Sigmoid colon (tissue), 7 donors: ENCODE measurements around the gene HOXA2. TPM values are rescaled to one million over a fixed set of nuclear protein-coding genes. Genes with fewer than 3 reads are reported as not detected.

Source experiments
- DNase-seq: peaks from one replicate; pipeline ENCODE4 v3.0.0-alpha.2; 2019
- H3K27ac ChIP-seq, 4 donors: fragments of 200-600 bp; sonication (generic); one replicate each; pipeline ENCODE4 v1.5.1; 2016 to 2019; ENCODE audit warnings: mild to moderate bottlenecking in 1 of 4
- H3K27me3 ChIP-seq, 3 donors: fragments of 200-600 bp; sonication (generic); one replicate each; pipeline ENCODE4 v1.5.1; 2019; ENCODE audit warnings: mild to moderate bottlenecking in 1 of 3
- H3K36me3 ChIP-seq, 4 donors: fragments of 200-600 bp; sonication (generic); one replicate each; pipeline ENCODE4 v1.5.1; 2016 to 2019
- H3K4me1 ChIP-seq, 4 donors: fragments of 200-600 bp; sonication (generic); one replicate each; pipeline ENCODE4 v1.5.1; 2017 to 2019
- H3K4me3 ChIP-seq, 4 donors: fragments of 200-600 bp; sonication (generic); one replicate each; pipeline ENCODE4 v1.5.1; 2017 to 2019; ENCODE audit warnings: mild to moderate bottlenecking in 2 of 4, moderate library complexity in 1 of 4
- H3K9me3 ChIP-seq, 4 donors: fragments of 200-600 bp in 3 of 4; sonication (generic) in 3 of 4; one replicate each; pipeline versions ENCODE4 v1.5.1 to v1.6.1; 2013 to 2019
- EP300 ChIP-seq, 4 donors: sonication (generic); formaldehyde crosslinking; IDR thresholded peaks; one replicate each; pipeline ENCODE4 v1.6.1; 2017; ENCODE audit warnings: antibody characterized with exemption in 4 of 4
- POLR2A ChIP-seq, 2 donors: fragments of 450-650 bp; IDR thresholded peaks; one replicate each; pipeline ENCODE4 v1.6.1; 2016; ENCODE audit warnings: antibody characterized with exemption in 2 of 2, mild to moderate bottlenecking in 2 of 2, moderate library complexity in 2 of 2
- POLR2AphosphoS5 ChIP-seq, 4 donors: sonication (generic); formaldehyde crosslinking; IDR thresholded peaks; one replicate each; pipeline ENCODE4 v1.6.1; 2017; ENCODE audit warnings: antibody characterized with exemption in 4 of 4
- WGBS, 2 donors: extraction: QIAGEN DNeasy Blood & Tissue Kit; methylation state at CpG; one replicate each; pipeline ENCODE4 v1.1.7; 2013; 5-methylcytosine and 5-hydroxymethylcytosine counted together
- intact Hi-C: fragments of 100-400 bp; cut with DNase I; formaldehyde crosslinking; loops from one replicate; pipeline ENCODE4 v1.15.1; 2023
- polyA plus RNA-seq, 3 donors: library from polyadenylated mRNA; stranded (reverse); fragments of 200-250 nt; gene quantifications; one replicate each; pipeline ENCODE4 v1.2.3, GENCODE V29; 2013
- total RNA-seq, 4 donors: library from RNA; depleted of rRNA; stranded (reverse); fragments of >200 nt; gene quantifications; one replicate each; pipeline ENCODE4 v1.1.0, GENCODE V29; 2016
- TF ChIP-seq, protein P1 (sequence below), 4 experiments: fragments of 450-650 bp in 3 of 4; fragments of 200-600 bp in 1 of 4; IDR thresholded peaks; one replicate each; pipeline ENCODE4 v1.5.1; 2016 to 2019; ENCODE audit warnings: antibody characterized with exemption in 4 of 4, mild to moderate bottlenecking in 3 of 4, moderate library complexity in 2 of 4
- donor health status: healthy with polysubstance abuse.
- donor health status: Bipolar disorder and iron deficiency.
- donor health status: healthy.

Gene HOXA2
- total and polyA plus RNA-seq, 7 donors = 0.60 to 4.3 (median 1.9) TPM

DNA sequence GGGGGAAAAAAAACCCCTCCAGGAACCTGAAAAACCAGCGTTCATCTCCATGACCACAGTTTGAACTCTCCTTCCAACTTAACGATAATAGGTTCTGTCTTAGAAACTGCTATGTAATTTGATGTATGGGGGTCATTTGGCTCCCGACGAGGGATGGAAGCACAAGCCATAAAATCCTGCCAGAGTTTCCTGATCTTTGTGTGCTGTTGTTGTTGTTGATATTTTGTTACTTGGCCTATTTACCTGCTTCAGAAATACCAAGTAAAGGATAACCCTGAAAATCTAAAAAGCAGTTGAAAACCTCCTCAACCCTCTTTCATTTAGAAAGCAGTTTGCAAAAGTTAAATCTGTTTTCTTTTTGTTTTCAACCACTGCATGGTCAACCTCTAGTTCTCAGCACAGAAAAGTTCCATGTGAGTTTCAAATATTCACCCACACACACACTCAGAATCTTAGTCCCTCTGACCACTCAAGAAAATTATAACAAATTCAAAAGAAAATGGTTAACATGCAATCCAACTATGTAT, 9.3 kb upstream of the HOXA2 start:
- WGBS, 2 donors = 9 to 54% methylated on average over 4 of the region's 4 CpGs
- TF ChIP-seq POLR2AphosphoS5 (IDR thresholded peaks at IDR 0.05) (no peak), EP300 (IDR thresholded peaks at IDR 0.05) (no peak), POLR2A (IDR thresholded peaks at IDR 0.05) (no peak)
- TF ChIP-seq, protein P1, sequence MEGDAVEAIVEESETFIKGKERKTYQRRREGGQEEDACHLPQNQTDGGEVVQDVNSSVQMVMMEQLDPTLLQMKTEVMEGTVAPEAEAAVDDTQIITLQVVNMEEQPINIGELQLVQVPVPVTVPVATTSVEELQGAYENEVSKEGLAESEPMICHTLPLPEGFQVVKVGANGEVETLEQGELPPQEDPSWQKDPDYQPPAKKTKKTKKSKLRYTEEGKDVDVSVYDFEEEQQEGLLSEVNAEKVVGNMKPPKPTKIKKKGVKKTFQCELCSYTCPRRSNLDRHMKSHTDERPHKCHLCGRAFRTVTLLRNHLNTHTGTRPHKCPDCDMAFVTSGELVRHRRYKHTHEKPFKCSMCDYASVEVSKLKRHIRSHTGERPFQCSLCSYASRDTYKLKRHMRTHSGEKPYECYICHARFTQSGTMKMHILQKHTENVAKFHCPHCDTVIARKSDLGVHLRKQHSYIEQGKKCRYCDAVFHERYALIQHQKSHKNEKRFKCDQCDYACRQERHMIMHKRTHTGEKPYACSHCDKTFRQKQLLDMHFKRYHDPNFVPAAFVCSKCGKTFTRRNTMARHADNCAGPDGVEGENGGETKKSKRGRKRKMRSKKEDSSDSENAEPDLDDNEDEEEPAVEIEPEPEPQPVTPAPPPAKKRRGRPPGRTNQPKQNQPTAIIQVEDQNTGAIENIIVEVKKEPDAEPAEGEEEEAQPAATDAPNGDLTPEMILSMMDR (IDR thresholded peaks at IDR 0.05) = no peak
- Histone ChIP-seq H3K9me3 (no peaks in the 10 kb centered on the region), H3K4me1 (peaks cover 0 to 77% (median 71%) of the 10 kb centered on the region in 4 donors), H3K27ac (peak overlapping the region; percentile 93 to 99 (median 94)), H3K4me3 (no peak overlapping the region), H3K27me3 (no peaks in the 10 kb centered on the region), H3K36me3 (no peaks in the 10 kb centered on the region)
- no peak for DNase-seq
- intact Hi-C loops = no loop called here

DNA sequence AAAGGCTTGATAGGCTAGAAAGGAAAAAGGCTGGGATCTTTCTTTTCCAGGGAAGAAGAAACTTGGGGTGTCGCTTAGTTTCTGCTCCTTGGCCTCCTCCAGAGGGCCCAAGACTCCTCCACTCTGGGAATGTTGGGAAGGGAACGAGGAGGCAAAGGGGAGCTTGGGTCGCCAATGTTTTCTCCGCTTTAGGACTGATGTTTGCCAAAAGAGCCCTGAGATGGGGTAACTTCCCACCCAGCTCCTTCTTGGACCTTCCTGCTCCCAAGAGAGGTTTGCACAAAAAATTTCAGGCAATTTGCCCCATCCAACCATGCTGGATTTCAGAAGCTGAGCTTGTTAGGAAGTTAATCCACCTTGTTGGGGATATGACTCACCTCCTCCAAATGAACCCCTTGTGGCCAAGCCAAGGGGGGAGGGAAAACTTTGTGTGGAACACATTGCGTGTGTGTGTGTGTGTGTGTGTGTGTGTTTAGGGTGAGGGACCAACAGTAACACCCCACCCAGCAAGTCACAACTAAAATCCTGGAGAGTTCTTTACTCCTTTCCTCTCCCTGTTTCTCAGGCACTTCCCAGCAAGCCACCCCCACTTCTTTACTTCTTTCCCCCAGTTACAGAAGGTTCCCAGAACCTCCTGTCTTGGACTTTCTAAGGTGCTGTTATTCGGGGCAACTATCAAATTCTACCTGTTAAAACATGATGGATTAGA, 8.7 kb upstream of the HOXA2 start:
- H3K27me3 ChIP-seq = no peaks in the 10 kb centered on the region
- TF ChIP-seq POLR2A (IDR thresholded peaks at IDR 0.05) (no peak), POLR2AphosphoS5 (IDR thresholded peaks at IDR 0.05) (peak in 1 of 4 donors; percentile 44), EP300 (IDR thresholded peaks at IDR 0.05) (no peak)
- TF ChIP-seq, protein P1 (IDR thresholded peaks at IDR 0.05) = no peak
- H3K36me3 ChIP-seq = no peaks in the 10 kb centered on the region
- H3K4me1 ChIP-seq = peaks cover 0 to 77% (median 65%) of the 10 kb centered on the region in 4 donors
- H3K4me3 ChIP-seq = peak overlapping the region in 3 of 4 donors; percentile 18 to 42 (median 38)
- WGBS, 2 donors = 26 to 57% methylated on average over 6 of the region's 6 CpGs
- intact Hi-C loops = no loop called here
- H3K27ac ChIP-seq = peak overlapping the region; percentile 93 to 99 (median 94)
- peak; percentile 85 for DNase-seq
- no peaks in the 10 kb centered on the region for H3K9me3 ChIP-seq

DNA sequence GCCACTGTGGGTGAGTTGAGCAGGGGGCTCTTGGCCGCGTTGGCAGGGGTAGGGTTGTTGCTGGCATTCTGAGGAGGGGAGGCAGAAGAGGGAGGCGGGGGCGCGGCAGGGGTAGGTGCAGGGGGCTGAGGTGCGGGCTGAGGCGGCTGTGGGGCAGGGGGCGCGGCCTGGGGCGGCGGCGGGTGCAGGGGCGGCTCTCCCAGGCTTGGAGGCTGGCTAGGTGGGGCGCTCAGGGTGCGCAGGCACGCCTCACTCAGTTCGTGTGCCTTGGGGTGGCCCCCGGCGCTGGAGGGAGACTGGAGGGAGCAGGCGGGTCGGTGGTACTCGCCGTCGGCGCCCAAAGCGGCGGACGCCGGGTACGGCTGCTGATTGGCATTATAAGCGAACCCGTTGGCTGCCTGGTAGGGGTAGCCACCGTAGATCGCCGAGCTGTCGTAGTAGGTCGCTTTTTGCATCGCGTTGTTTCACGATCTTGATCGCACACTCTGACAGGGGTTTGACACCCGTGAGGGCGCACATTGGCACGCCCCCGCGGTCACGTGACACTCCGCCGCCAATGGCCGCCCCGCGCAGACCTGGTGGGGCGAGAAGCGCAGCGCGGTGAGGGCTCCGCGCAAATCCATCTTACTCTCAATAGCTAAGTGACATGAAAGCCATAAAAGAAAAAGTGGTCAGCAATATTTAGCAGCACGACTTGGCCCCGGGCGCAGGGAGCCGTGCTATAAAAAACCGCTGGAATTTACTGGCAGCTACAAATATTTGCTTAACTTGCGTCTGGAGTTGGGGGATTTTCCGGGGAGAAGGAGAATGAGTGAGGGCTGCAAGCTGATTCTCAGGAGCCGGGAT, 7.9 kb upstream of the HOXA2 start:
- WGBS, 2 donors = 31 to 66% methylated on average over 66 of the region's 66 CpGs
- peak; percentile 89 for DNase-seq
- peak in 1 of 4 donors; percentile 24 for TF ChIP-seq EP300 (IDR thresholded peaks at IDR 0.05)
- TF ChIP-seq, protein P1 (IDR thresholded peaks at IDR 0.05) = no peak
- TF ChIP-seq POLR2AphosphoS5 (IDR thresholded peaks at IDR 0.05) = peak in 3 of 4 donors; percentile 64 to 69 (median 64)
- Histone ChIP-seq H3K27ac (peak overlapping the region; percentile 93 to 99 (median 94)), H3K4me3 (peak overlapping the region; percentile 14 to 42 (median 28)), H3K9me3 (no peaks in the 10 kb centered on the region), H3K4me1 (peaks cover 0 to 78% (median 61%) of the 10 kb centered on the region in 4 donors), H3K36me3 (no peaks in the 10 kb centered on the region), H3K27me3 (no peaks in the 10 kb centered on the region)
- intact Hi-C loops = no loop called here

DNA sequence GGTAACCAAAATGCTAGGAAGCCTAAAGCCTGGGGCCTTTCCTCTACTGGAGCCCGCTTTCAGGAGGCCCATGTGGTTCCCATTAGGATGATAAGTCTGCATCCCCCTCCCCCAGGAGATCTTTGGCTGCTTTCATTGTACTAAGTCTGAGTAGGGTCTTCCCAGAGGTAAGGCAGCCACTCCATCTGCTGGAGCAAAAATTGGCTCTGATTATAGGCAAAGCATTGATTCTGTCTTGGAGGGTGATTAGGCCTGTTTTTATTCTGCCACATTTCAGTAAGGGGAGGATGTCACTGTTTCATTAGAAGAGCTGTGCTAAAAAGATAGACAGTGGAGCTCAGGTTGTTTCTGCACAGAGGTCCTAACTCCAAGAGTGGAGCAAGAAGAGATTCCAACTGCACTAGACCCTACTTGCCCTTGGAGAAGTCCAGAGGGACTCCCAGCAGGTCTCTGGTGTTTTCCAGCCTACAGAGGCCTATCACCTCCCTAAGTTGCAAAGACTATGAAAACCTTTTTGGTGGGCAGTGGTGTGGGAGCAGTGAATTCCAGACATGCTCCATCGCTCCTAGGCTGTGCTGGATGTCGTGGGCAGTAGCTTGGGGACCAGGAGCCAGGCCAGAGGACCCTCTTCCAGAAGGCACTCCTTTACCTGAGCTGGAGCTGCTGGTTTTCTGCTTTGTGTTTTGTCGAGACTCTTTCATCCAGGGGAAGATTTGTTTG, 7.1 kb upstream of the HOXA2 start:
- DNase-seq = no peak
- intact Hi-C loops = no loop called here
- no peaks in the 10 kb centered on the region for H3K36me3 ChIP-seq
- H3K27ac ChIP-seq = peak overlapping the region; percentile 93 to 99 (median 94)
- WGBS, 2 donors = 83 to 86% methylated on average over 4 of the region's 4 CpGs
- H3K27me3 ChIP-seq = no peaks in the 10 kb centered on the region
- H3K4me3 ChIP-seq = no peak overlapping the region
- H3K4me1 ChIP-seq = peaks cover 0 to 81% (median 56%) of the 10 kb centered on the region in 4 donors
- TF ChIP-seq POLR2AphosphoS5 (IDR thresholded peaks at IDR 0.05) (no peak), EP300 (IDR thresholded peaks at IDR 0.05) (no peak), POLR2A (IDR thresholded peaks at IDR 0.05) (no peak)
- TF ChIP-seq, protein P1 (IDR thresholded peaks at IDR 0.05) = no peak
- H3K9me3 ChIP-seq = no peaks in the 10 kb centered on the region
